Measurements from ENCODE around the gene ZNF280D. TPM values are rescaled to one million over a fixed set of nuclear protein-coding genes. Genes with fewer than 3 reads are reported as not detected.
"Not testable (repeated sequence)": the region's sequence is repeated elsewhere in the genome, so short reads cannot be mapped to it uniquely, and the experiment has no call there.

ZNF280D gene
- total and polyA plus RNA-seq, 2 of the 8 experiments (the other 6 are each of a cell fraction or from before 2014, with no cell fraction given): 7.4 to 27.5 TPM

DNA sequence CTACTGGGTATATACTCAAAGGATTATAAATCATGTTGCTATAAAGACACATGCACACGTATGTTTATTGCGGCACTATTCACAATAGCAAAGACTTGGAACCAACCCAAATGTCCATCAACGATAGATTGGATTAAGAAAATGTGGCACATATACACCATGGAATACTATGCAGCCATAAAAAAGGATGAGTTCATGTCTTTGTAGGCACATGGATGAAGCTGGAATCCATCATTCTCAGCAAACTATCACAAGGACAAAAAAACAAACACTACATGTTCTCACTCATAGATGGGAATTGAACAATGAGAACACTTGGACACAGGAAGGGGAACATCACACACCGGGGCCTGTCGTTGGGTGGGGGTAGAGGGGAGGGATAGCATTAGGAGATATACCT is 23.8 kb downstream of the ZNF280D start:
- H4K91ac ChIP-seq (replicated peaks; ENCODE audit: insufficient read length, low read length); H2BK120ac ChIP-seq (replicated peaks; ENCODE audit: low read depth, low read length); DNase-seq (ENCODE audit: low read depth in 1 of 2, low spot score in 2 of 2); H2AK5ac ChIP-seq (ENCODE audit: low read depth, low read length); CTCF ChIA-PET (ENCODE audit: partially characterized antibody); H3K4me3 ChIP-seq (ENCODE audit: extremely low read depth in 1 of 4, insufficient read depth in 2 of 4, low read depth in 3 of 4, low read length in 4 of 4); H3K23ac ChIP-seq (ENCODE audit: insufficient read length); FAIRE-seq; H2AFZ ChIP-seq (ENCODE audit: low read length); H2BK15ac ChIP-seq (ENCODE audit: low read length); POLR2A ChIA-PET (ENCODE audit: partially characterized antibody); H3K9ac ChIP-seq (replicated peaks in 1 of 4; ENCODE audit: extremely low read depth in 1 of 4, low read depth in 3 of 4, low read length in 3 of 4); H3K56ac ChIP-seq (replicated peaks; ENCODE audit: insufficient read length, low read depth, low read length); H3K79me1 ChIP-seq (ENCODE audit: low read depth, low read length); H3K36me3 ChIP-seq (ENCODE audit: control insufficient read depth in 2 of 4, insufficient read depth in 4 of 4, low read length in 3 of 4); H4K20me1 ChIP-seq (replicated peaks in 1 of 2; ENCODE audit: control insufficient read depth in 1 of 2, insufficient read depth in 2 of 2, low read length in 2 of 2); H2BK20ac ChIP-seq (ENCODE audit: low read length); H4K8ac ChIP-seq (ENCODE audit: extremely low read depth, insufficient read depth, low read length); H3K9me3 ChIP-seq (ENCODE audit: insufficient read depth in 2 of 2, low read depth in 1 of 2, low read length in 1 of 2); H3K27me3 ChIP-seq (replicated peaks in 1 of 4; ENCODE audit: control insufficient read depth in 3 of 4, extremely low read depth in 1 of 4, insufficient read depth in 3 of 4, low read length in 3 of 4); H3K23me2 ChIP-seq (ENCODE audit: low read depth, low read length); H3K4me2 ChIP-seq (ENCODE audit: insufficient read depth in 1 of 2, low read depth in 2 of 2, low read length in 2 of 2); H3K18ac ChIP-seq (ENCODE audit: extremely low read depth, low read length); H3K4me1 ChIP-seq (replicated peaks in 1 of 4; ENCODE audit: control insufficient read depth in 3 of 4, insufficient read depth in 4 of 4, low read length in 3 of 4); H2BK5ac ChIP-seq (ENCODE audit: low read depth, low read length); H3K27ac ChIP-seq (ENCODE audit: low read depth, low read length); H2BK12ac ChIP-seq (ENCODE audit: low read depth, low read length); H3K14ac ChIP-seq (ENCODE audit: insufficient read length); H4K5ac ChIP-seq (ENCODE audit: insufficient read length, low read depth, low read length); H3K4ac ChIP-seq (replicated peaks; ENCODE audit: insufficient read length, low read depth, low read length): not testable (repeated sequence)
- WGBS, 2 experiments (ENCODE audit: extremely low coverage in 1 of 2, insufficient coverage in 1 of 2, insufficient read length in 1 of 2, insufficient replicate concordance in 2 of 2, low coverage in 1 of 2, low lambda C conversion rate in 2 of 2, missing lambda C conversion rate in 1 of 2): 94% methylated on average over 5 of the region's 5 CpGs; no CpG with 5 or more reads in 1 of the 2 experiments
- peaks cover 0 to 38% of the 10 kb centered on the region in 2 experiments; a peak in 2 of 4 replicates for H3K79me2 ChIP-seq (ENCODE audit: control insufficient read depth in 1 of 2, insufficient read depth in 2 of 2, low read length in 2 of 2)

Data from H1 (cell line).